Measurements from ENCODE around the gene PSEN1. TPM values are rescaled to one million over a fixed set of nuclear protein-coding genes. Genes with fewer than 3 reads are reported as not detected.

The PSEN1 gene
- total and polyA plus RNA-seq, 10 donors = 15.9 to 74.7 (median 47.2) TPM

- Histone ChIP-seq H3K27ac (no peak overlapping the region), H3K4me3 (no peak overlapping the region), H3K9me3 (no peaks in the 10 kb centered on the region), H3K4me1 (no peaks in the 10 kb centered on the region), H3K36me3 (peaks cover 3 to 100% (median 88%) of the 10 kb centered on the region in 6 donors), H3K27me3 (replicated peaks in 1 of 7) (no peaks in the 10 kb centered on the region)
- intact Hi-C loops (cut with DNase I; ENCODE audit: low total_unique reads) = no loop called here
- WGBS, 5 donors = 93 to 97% (median 94%) methylated on average over 27 of the region's 27 CpGs
- no peak for DNase-seq
- no peak for TF ChIP-seq POLR2AphosphoS5 (IDR thresholded peaks at IDR 0.05)
- TF ChIP-seq POLR2A (IDR thresholded peaks at IDR 0.05) = no peak
- TF ChIP-seq, protein P1, sequence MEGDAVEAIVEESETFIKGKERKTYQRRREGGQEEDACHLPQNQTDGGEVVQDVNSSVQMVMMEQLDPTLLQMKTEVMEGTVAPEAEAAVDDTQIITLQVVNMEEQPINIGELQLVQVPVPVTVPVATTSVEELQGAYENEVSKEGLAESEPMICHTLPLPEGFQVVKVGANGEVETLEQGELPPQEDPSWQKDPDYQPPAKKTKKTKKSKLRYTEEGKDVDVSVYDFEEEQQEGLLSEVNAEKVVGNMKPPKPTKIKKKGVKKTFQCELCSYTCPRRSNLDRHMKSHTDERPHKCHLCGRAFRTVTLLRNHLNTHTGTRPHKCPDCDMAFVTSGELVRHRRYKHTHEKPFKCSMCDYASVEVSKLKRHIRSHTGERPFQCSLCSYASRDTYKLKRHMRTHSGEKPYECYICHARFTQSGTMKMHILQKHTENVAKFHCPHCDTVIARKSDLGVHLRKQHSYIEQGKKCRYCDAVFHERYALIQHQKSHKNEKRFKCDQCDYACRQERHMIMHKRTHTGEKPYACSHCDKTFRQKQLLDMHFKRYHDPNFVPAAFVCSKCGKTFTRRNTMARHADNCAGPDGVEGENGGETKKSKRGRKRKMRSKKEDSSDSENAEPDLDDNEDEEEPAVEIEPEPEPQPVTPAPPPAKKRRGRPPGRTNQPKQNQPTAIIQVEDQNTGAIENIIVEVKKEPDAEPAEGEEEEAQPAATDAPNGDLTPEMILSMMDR (IDR thresholded peaks at IDR 0.05 in 8 of 11, conservative IDR thresholded peaks at IDR 0.05 in 3 of 11) = no peak
Observed at GRCh38 chr14:73102806-73103497, 33.4 kb upstream of the PSEN1 start.

GRCh38 chr14:73105050-73105449 lies 31.3 kb upstream of the PSEN1 start:
- Histone ChIP-seq H3K9me3 (no peaks in the 10 kb centered on the region), H3K4me1 (no peaks in the 10 kb centered on the region), H3K27me3 (replicated peaks in 1 of 7) (no peaks in the 10 kb centered on the region), H3K27ac (no peak overlapping the region), H3K4me3 (no peak overlapping the region), H3K36me3 (peaks cover 5 to 100% (median 90%) of the 10 kb centered on the region in 6 donors)
- intact Hi-C loops (cut with DNase I; ENCODE audit: low total_unique reads) = no loop called here
- TF ChIP-seq POLR2A (IDR thresholded peaks at IDR 0.05) (no peak), POLR2AphosphoS5 (IDR thresholded peaks at IDR 0.05) (no peak)
- TF ChIP-seq, protein P1 (IDR thresholded peaks at IDR 0.05 in 8 of 11, conservative IDR thresholded peaks at IDR 0.05 in 3 of 11) = no peak
- DNase-seq = no peak
- WGBS, 5 donors = 86 to 100% (median 95%) methylated on average over 3 of the region's 3 CpGs

DNA sequence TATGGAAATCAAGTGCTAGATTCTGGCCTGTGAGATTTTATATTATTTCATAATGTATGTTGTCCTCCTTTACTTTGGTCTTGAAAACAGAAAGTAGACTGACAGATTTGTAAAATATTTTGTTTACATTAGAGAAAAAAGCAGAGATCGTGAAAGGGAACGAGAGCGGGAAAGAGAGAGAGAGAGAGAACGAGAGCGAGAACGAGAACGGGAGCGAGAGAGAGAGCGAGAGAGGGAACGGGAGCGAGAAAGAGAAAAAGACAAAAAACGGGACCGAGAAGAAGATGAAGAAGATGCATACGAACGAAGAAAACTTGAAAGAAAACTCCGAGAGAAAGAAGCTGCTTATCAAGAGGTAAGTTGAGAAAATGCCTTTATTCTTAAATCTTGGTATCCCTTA lies 30.6 kb upstream of the PSEN1 start:
- Histone ChIP-seq H3K27ac (no peak overlapping the region), H3K4me3 (no peak overlapping the region), H3K36me3 (peaks cover 9 to 100% (median 90%) of the 10 kb centered on the region in 6 donors), H3K4me1 (no peaks in the 10 kb centered on the region), H3K27me3 (replicated peaks in 1 of 7) (no peaks in the 10 kb centered on the region), H3K9me3 (no peaks in the 10 kb centered on the region)
- intact Hi-C loops (cut with DNase I; ENCODE audit: low total_unique reads) = no loop called here
- no peak for DNase-seq
- TF ChIP-seq, protein P1 (IDR thresholded peaks at IDR 0.05 in 8 of 11, conservative IDR thresholded peaks at IDR 0.05 in 3 of 11) = no peak
- TF ChIP-seq POLR2AphosphoS5 (IDR thresholded peaks at IDR 0.05) (no peak), POLR2A (IDR thresholded peaks at IDR 0.05) (no peak)
- 94 to 99% (median 96%) methylated on average over 16 of the region's 16 CpGs for WGBS, 5 donors

- no peak for DNase-seq
- no peak overlapping the region for H3K4me3 ChIP-seq
- peaks cover 0 to 98% (median 88%) of the 10 kb centered on the region in 6 donors for H3K36me3 ChIP-seq
- intact Hi-C loops (cut with DNase I; ENCODE audit: low total_unique reads) = no loop called here
- H3K27me3 ChIP-seq (replicated peaks in 1 of 7) = no peaks in the 10 kb centered on the region
- no peaks in the 10 kb centered on the region for H3K9me3 ChIP-seq
- no peak overlapping the region for H3K27ac ChIP-seq
- H3K4me1 ChIP-seq = no peaks in the 10 kb centered on the region
- TF ChIP-seq, protein P1 (IDR thresholded peaks at IDR 0.05 in 8 of 11, conservative IDR thresholded peaks at IDR 0.05 in 3 of 11) = no peak
- TF ChIP-seq POLR2AphosphoS5 (IDR thresholded peaks at IDR 0.05) = no peak
- no peak for TF ChIP-seq POLR2A (IDR thresholded peaks at IDR 0.05)
- 93 to 97% (median 96%) methylated on average over 6 of the region's 6 CpGs for WGBS, 5 donors
Observed at GRCh38 chr14:73116079-73116665, 20.1 kb upstream of the PSEN1 start.
